DMS153 (cell line): ENCODE data around the gene LDHD.

ENCODE experiments used
- DNase-seq: peaks from one replicate; lab custom pipeline; 2025; lab: John Stamatoyannopoulos, UW

The LDHD gene

GRCh38 chr16:75079346-75079926, 37.1 kb downstream of the LDHD start:
- no peak for DNase-seq

GRCh38 chr16:75078886-75079285, 37.7 kb downstream of the LDHD start:
- no peak for DNase-seq

GRCh38 chr16:75075688-75076268, 40.8 kb downstream of the LDHD start:
- no peak for DNase-seq

- DNase-seq: no peak
These were observed 41.5 kb downstream of the LDHD start for GRCh38 chr16:75074920-75075687.

GRCh38 chr16:75074304-75074793, 42.2 kb downstream of the LDHD start:
- DNase-seq: no peak

- DNase-seq: no peak
These were observed 42.9 kb downstream of the LDHD start for GRCh38 chr16:75073545-75074303.

- no peak for DNase-seq
These were observed 44.2 kb downstream of the LDHD start for GRCh38 chr16:75072239-75072947.

GRCh38 chr16:75071621-75072020, 45.0 kb downstream of the LDHD start:
- DNase-seq: no peak

- DNase-seq: no peak
These were observed 46.4 kb downstream of the LDHD start for GRCh38 chr16:75070012-75070841.

- DNase-seq: no peak
These were observed 48.2 kb downstream of the LDHD start for GRCh38 chr16:75068085-75069031.

- no peak for DNase-seq
These were observed 49.6 kb downstream of the LDHD start for GRCh38 chr16:75066861-75067447.

- no peak for DNase-seq
These were observed 50.9 kb downstream of the LDHD start for GRCh38 chr16:75065521-75066149.

GRCh38 chr16:75065149-75065505, 51.5 kb downstream of the LDHD start:
- DNase-seq: no peak

GRCh38 chr16:75064403-75065148, 52.0 kb downstream of the LDHD start:
- DNase-seq: peak; percentile 79

GRCh38 chr16:75063549-75064088, 53.0 kb downstream of the LDHD start:
- DNase-seq: no peak

- no peak for DNase-seq
These were observed 53.6 kb downstream of the LDHD start for GRCh38 chr16:75062976-75063346.

- no peak for DNase-seq
These were observed 54.2 kb downstream of the LDHD start for GRCh38 chr16:75062135-75062975.
